GM19043 (cell line): ENCODE results near the gene IRS1.

ENCODE experiments used
- ATAC-seq: cut with Tn5 transposase; IDR thresholded peaks from one replicate; pipeline ENCODE4 v1.9.1; 2021; ENCODE audit warnings: low read depth; ENCODE audit not compliant: unreplicated experiment

IRS1 gene

DNA sequence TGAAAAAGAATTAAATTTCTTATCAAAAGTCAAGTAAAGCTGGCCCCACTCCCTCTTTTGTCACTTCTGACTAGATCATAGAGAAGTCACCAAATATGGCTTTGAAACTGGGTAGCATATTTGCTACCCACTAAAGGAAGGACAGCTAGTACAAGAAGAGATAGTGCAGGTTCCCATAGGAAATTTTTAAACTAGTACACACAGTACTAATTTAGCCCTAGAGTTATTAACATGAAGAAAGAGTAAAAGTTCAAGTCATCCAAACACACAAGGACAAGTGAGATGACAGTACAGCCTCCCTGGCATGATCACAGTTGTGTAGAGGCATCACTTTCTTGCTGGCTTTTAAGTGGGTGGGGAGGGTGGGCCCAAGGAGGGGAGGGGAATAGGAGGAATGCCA, 100.9 kb downstream of the IRS1 start:
- ATAC-seq: no peak

DNA sequence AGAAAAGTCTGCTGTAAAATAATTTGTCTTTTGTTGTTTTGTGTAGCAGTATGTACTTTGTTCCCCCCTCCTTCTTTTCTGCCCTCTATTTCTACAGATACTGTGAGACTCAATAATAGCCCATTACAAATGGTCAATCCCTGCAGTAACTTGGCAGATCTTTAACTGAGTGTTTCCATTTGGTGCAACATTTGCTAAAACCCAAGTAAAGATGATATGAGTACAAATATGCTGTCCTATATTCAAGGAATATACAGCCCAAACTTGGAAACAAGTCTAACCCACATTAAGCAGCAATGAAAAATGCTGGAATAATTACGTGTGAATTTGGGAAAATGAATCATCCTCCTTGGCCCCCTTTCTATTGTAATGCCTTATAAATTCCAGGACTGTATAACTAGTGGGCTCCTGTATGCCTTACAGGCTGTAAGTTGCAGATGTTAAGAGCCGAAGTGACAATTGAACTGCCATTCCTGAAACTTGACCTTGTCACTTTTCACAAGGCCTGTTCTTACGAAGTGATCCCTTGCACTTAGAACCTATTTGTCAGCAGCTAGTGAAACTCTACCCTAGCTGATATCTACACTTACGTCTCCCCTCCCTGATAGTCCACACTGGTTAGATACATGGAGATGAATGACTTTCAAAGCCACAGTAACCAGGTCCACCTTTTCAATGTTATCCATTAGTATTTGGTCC, 104.9 kb downstream of the IRS1 start:
- ATAC-seq: no peak

DNA sequence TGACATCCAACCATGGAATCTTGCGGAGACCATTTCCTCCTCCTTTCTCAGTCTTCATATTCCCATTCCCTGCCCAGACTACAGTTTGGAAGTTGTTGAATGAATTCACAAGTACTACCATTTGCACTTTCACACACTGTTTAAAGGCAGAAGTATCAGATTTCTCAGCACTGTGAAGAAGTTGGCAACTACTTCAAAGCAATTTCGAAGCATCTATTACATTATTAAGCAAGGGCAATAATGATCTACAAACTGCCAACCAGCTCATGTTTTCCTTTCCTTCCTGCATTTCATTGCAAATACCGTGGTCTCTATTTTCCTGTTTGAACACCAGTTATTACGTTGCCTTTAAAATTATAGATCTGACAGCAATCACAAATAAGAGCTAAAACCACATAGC, 105.5 kb downstream of the IRS1 start:
- no peak for ATAC-seq

DNA sequence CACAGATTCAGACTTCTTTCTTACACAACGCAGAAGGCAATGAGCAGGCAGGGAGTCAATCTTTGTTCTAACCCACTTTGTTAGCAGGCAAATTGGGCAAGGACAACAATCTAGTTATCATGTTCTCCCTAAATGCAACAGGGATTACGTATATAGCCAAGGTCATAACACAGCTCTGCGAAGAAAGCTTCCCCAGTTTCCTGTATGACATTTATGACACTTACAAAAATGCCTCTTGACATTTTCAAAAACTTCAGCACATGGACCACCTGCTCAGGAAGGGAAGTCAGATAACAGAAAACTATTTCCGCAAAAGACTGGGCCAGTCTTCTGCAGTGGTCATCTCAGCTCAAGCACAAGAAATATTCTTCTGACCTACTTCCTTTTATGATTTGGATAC, 106.1 kb downstream of the IRS1 start:
- ATAC-seq: no peak

DNA sequence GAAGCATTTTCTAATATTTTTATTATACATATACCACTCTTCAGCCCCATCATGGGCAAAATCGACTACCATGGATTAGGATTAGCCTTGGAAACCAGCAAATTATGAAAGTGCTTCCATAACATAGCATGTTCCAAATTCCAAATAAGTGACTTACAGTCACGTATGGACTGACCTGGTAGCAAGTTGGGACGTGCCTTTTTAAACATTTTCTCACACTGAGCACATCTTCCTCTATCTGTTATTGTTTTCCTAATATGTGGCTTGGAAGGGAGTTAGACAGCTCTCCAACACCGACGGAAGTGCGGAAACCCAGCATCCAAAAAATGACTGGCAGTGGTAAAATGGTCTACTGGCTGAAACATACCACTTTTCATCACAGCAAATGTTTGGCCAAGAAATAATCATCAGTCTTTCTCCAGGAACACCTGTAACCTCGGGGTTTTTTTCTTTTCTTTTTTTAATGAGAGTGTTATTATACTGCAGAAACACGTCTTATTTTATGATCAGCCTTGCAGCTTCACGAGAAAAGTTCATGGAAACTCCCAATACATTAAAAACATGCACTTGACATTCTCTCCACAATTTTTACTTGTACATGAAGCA, 107.0 kb downstream of the IRS1 start:
- no peak for ATAC-seq

DNA sequence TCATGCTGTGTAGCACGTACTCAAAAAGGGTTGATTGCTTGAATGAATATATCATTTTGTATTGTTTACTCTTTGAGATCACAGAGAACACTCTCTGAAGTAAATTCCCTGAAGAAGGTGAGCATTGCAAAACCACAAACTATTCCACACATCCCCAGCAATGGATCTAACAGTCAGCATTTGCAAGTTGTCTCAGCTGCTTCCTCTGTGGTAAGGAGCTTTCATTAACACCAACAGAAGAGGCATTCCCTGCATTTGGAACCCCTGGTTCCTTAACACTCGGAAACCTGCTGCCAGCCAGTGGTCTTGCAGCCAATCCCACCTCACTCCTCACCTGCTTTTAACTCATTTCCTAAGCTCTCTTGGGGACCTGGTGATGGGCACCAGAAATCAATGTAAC, 108.4 kb downstream of the IRS1 start:
- no peak for ATAC-seq

DNA sequence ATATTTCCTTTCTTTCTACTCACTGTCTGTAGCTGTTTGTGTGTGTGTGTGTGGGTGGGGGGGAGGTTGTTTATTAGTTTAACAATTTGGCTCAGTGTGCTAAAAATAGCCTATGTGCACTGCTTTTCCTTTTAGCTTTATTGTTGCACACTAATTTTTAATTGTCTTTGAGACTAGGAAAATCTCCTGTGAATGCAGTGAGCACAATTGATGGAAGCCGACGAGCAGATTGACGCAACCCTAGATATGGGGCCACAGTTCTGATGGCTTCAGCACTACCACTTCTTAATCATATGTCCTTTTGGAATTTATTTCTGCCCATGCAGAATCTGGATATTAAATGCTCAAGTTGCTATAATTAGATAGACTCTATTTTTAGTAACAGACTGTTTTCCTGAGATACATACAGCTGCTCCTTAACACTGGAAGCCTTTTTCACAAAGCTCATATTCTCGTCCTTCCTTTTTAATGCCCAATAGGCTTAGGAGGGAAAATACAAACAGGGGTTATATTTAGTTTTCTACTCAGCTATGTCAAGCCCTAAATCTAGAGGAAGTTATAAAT, 109.1 kb downstream of the IRS1 start:
- no peak for ATAC-seq

DNA sequence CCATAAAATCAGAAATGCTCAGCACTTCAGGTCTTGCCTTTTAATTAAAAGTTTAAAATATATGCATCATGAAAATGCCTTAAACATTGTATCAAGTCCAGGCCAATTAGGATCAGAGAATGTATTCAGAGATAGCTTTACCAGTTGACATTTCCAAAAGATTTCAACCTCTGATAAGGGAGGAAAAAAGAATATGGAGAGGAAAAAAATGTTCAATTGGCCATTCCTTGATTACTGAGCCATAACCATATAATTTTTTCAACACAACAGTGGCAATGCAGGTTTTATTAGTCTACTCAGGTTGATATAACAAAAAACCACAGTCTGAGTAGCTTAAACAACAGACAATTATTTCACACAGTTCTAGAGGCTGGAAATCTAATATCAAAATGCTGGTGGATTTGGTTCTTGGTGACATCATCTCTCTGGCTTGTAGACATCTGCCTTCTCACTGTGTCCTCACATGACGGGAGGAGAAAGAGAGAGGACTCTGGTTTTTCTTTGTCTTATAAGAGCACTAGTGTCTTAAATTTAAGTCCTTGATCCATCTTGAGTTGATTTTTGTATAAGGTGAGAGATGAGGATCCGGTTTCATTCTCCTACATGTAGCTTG, 111.9 kb downstream of the IRS1 start:
- no peak for ATAC-seq

DNA sequence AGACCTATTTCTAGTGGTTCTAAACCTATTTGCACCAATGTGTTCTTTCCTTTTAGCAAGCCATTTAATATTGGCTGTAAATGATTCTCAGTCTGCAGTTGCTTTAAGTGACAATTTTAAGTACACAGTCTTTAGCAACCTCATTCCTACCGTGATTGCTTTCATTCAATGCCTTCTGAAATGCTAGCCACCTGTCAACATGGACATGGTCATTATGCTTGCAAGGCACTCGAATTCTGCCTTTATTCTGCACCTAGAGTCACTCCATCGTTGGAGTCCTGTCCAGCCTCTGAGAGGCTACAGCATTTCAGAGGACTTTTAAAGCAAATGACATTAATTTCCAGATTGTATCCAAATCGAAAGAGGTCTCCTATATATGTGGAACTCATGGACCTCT, 115.1 kb downstream of the IRS1 start:
- no peak for ATAC-seq

DNA sequence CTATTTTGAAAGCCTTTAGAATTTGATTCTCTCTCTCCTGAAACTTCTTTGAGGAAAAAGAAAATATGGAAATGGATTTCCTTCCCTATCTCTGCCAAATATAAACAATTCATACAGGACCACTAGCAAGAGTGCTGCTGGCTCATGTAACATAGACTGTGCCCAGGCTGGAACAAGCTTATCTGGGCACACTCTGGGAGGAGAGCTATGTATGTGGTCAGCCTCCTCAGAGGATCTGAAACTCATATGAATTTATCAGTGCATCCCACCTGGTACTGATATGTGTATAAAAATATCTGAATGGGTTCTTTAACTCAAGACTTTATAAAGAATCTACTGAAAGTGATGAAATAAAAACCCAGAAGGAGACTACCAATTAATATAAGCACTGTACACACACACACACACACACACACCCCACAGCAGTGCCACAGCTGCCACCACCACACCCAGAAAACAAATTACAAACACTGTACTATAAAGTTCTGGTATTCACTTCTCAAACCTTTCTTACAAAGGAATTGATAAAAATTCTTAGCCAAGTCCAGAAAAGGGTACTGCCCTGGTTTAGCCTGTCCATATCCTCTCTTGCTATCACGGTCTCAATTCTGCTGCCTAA, 115.6 kb downstream of the IRS1 start:
- ATAC-seq: no peak

DNA sequence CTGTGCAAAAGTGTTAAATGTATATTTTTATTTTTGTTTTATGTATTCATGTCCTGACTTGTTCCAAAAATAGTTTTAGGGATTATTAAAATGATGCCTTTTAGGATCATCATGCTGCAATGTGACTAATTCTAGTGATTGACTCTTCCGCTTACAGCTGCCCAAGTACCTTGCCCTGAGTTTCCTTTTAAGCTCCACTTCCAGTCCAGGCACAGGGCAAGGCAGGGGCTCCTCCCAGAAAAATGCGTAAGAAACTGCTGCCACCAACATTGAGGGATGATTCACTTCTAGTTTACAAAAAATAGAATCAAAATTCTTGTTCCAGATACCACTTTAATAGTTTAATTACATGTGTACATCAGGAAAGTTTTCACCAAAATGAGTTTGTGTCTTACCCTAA, 116.4 kb downstream of the IRS1 start:
- no peak for ATAC-seq
